HepG2 (cell line): ENCODE results near the gene SPA17. TPM values are rescaled to one million over a fixed set of nuclear protein-coding genes. Genes with fewer than 3 reads are reported as not detected.

Experiments used
- ATAC-seq: fragments of 200-7000 bp; cut with Tn5 transposase; 3 replicates; pipeline ENCODE4 v1.9.1; 2020; ENCODE audit warnings: mild to moderate bottlenecking, moderate library complexity
- BruUV-seq: library from RNA; stranded (reverse); fragments of 400-500 nt; replicated peaks from 2 replicates; lab custom pipeline; 2021; lab: Mats Ljungman, UMichigan
- CTCF ChIA-PET: fragments of 300-600 bp; formaldehyde crosslinking; extraction: SDS; loops from one replicate; lab custom pipeline; 2021; ENCODE audit warnings: low total read pairs, inconsistent platforms, low intra/inter-chr PET ratio; lab: Yijun Ruan, JAX
- POLR2A ChIA-PET: fragments of 350-600 bp; sonication (Branson Sonifier 250); formaldehyde crosslinking; loops from one replicate; lab custom pipeline; 2020; ENCODE audit warnings: antibody characterized with exemption, inconsistent platforms; lab: Yijun Ruan, JAX
- DNase-seq: peaks from one replicate; pipeline ENCODE4 v3.0.0-alpha.2; 2015; ENCODE audit warnings: low spot score
- FAIRE-seq: peaks from 3 replicates; lab custom pipeline; 2011; peaks lifted over from hg19 to GRCh38; lab: Jason Lieb, UNC
- H2AFZ ChIP-seq: one replicate; pipeline ENCODE4 v1.6.1; 2011; ENCODE audit warnings: low read length, inconsistent platforms
- H3K27ac ChIP-seq: fragments of 300-600 bp; 3 replicates; pipeline ENCODE4 v1.8.0; 2011; ENCODE audit warnings: mixed run types, mild to moderate bottlenecking, mixed read lengths, low read length, inconsistent platforms; ENCODE audit not compliant: insufficient read depth; ENCODE audit errors: extremely low read length
- H3K27me3 ChIP-seq, 2 experiments: fragments of 200-600 bp in 1 of 2; 2 replicates in 1 of 2; 3 replicates in 1 of 2; pipeline versions ENCODE4 v1.6.0 to v1.8.0; 2011; ENCODE audit warnings: low read length in 2 of 2, mild to moderate bottlenecking in 2 of 2, moderate library complexity in 2 of 2, inconsistent platforms in 1 of 2; ENCODE audit not compliant: insufficient read depth in 2 of 2, control insufficient read depth in 1 of 2
- H3K36me3 ChIP-seq, 2 experiments: fragments of 200-600 bp in 1 of 2; replicated peaks in 1 of 2; 2 replicates in 1 of 2; 3 replicates in 1 of 2; pipeline versions ENCODE4 v1.5.1 to v1.8.0; 2011; ENCODE audit warnings: low read length in 2 of 2, inconsistent platforms in 1 of 2; ENCODE audit not compliant: insufficient read depth in 2 of 2, control insufficient read depth in 1 of 2
- H3K4me1 ChIP-seq: 2 replicates; pipeline ENCODE4 v1.5.1; 2012; ENCODE audit warnings: low read length, inconsistent platforms; ENCODE audit not compliant: insufficient read depth
- H3K4me2 ChIP-seq: 2 replicates; pipeline ENCODE4 v1.6.0; 2011; ENCODE audit warnings: low read depth, low read length, inconsistent platforms
- H3K4me3 ChIP-seq, 3 experiments: fragments of 200-600 bp in 1 of 3; sonication (generic), shearing (Covaris generic) in 1 of 3; replicated peaks in 1 of 3; 2 replicates each; pipeline ENCODE4 v1.5.1; 2011 to 2016; ENCODE audit warnings: low read length in 3 of 3, inconsistent platforms in 2 of 3, low read depth in 2 of 3, mild to moderate bottlenecking in 2 of 3, control low read depth in 1 of 3, mixed read lengths in 1 of 3; ENCODE audit not compliant: insufficient read depth in 1 of 3
- H3K79me2 ChIP-seq: one replicate; pipeline ENCODE4 v1.6.1; 2011; ENCODE audit warnings: low read length, inconsistent platforms; ENCODE audit not compliant: insufficient read depth
- H3K9ac ChIP-seq: 2 replicates; pipeline ENCODE4 v1.6.0; 2011; ENCODE audit warnings: mild to moderate bottlenecking, low read depth, low read length, inconsistent platforms; ENCODE audit not compliant: insufficient read depth
- H3K9me3 ChIP-seq: 2 replicates; pipeline ENCODE4 v1.5.1; 2012; ENCODE audit warnings: mild to moderate bottlenecking, low read length
- H4K20me1 ChIP-seq: 2 replicates; pipeline ENCODE4 v1.6.0; 2011; ENCODE audit warnings: inconsistent platforms, mild to moderate bottlenecking, low read length, moderate library complexity; ENCODE audit not compliant: insufficient read depth
- ARID5B ChIP-seq: IDR thresholded peaks from 2 replicates; pipeline ENCODE4 v1.4.0; 2020; ENCODE audit warnings: mild to moderate bottlenecking, missing genetic modification reagents
- ATF7 ChIP-seq, 2 experiments: fragments of 450-650 bp in 1 of 2; sonication (generic) in 1 of 2; formaldehyde crosslinking in 1 of 2; IDR thresholded peaks; 2 replicates each; pipeline versions ENCODE4 v1.4.0 to v1.6.1; 2016 to 2020; ENCODE audit warnings: antibody characterized with exemption in 1 of 2, mild to moderate bottlenecking in 1 of 2, missing genetic modification reagents in 1 of 2
- CBFB ChIP-seq: sonication (generic); formaldehyde crosslinking; IDR thresholded peaks from 2 replicates; pipeline ENCODE4 v1.4.0; 2020; ENCODE audit warnings: missing genetic modification reagents
- GFI1 ChIP-seq: sonication (generic); formaldehyde crosslinking; IDR thresholded peaks from 2 replicates; pipeline ENCODE4 v1.5.0; 2020; ENCODE audit warnings: missing genetic modification reagents, mild to moderate bottlenecking, borderline replicate concordance
- MEIS1 ChIP-seq: sonication (generic); formaldehyde crosslinking; IDR thresholded peaks from 2 replicates; pipeline ENCODE4 v1.9.0; 2021; ENCODE audit warnings: mild to moderate bottlenecking, missing genetic modification reagents, moderate library complexity, borderline replicate concordance
- RNF219 ChIP-seq: sonication (generic); formaldehyde crosslinking; IDR thresholded peaks from 2 replicates; pipeline ENCODE4 v1.5.0; 2020; ENCODE audit warnings: mild to moderate bottlenecking, missing genetic modification reagents
- WIZ ChIP-seq: sonication (generic); formaldehyde crosslinking; IDR thresholded peaks from 2 replicates; pipeline ENCODE4 v1.5.1; 2020; ENCODE audit warnings: mild to moderate bottlenecking, missing genetic modification reagents
- ZNF362 ChIP-seq: sonication (generic); formaldehyde crosslinking; IDR thresholded peaks from 2 replicates; pipeline ENCODE4 v1.4.0; 2020; ENCODE audit warnings: missing genetic modification reagents, mild to moderate bottlenecking, borderline replicate concordance
- ZNF546 ChIP-seq: sonication (generic); formaldehyde crosslinking; conservative IDR thresholded peaks from 2 replicates; pipeline ENCODE4 v1.8.1; 2023; ENCODE audit warnings: mild to moderate bottlenecking, missing genetic modification reagents
- ZNF564 ChIP-seq: sonication (generic); formaldehyde crosslinking; IDR thresholded peaks from 2 replicates; pipeline ENCODE4 v1.8.1; 2023; ENCODE audit warnings: mild to moderate bottlenecking, missing genetic modification reagents
- ZNF737 ChIP-seq: sonication (generic); formaldehyde crosslinking; IDR thresholded peaks from 2 replicates; pipeline ENCODE4 v1.5.0; 2020; ENCODE audit warnings: missing genetic modification reagents, mild to moderate bottlenecking, borderline replicate concordance
- WGBS: methylation state at CpG from one replicate; pipeline ENCODE4 v1.1.6; 2017; ENCODE audit warnings: low lambda C conversion rate; 5-methylcytosine and 5-hydroxymethylcytosine counted together
- in situ Hi-C: cut with HindIII; loops from 2 replicates; pipeline ENCODE4 v1.10.0; 2017; ENCODE audit warnings: low pct_unique_long_range_greater_than_20kb; ENCODE audit not compliant: extremely low pct_ligation_motif_present
- intact Hi-C: fragments of 100-400 bp; cut with micrococcal nuclease; formaldehyde crosslinking; loops from one replicate; pipeline ENCODE4 v1.10.0; 2022; ENCODE audit not compliant: unreplicated experiment
- polyA plus RNA-seq, 8 experiments: library from polyadenylated mRNA; depleted of rRNA in 3 of 8; stranded (reverse) in 7 of 8; unstranded in 1 of 8; fragments of >200 nt; fragmentation: Illumina TruSeq in 4 of 8; extraction: Trizol in 4 of 8; gene quantifications; 2 replicates each; pipeline versions ENCODE4 v1.2.1 to v1.2.3, GENCODE V29; 2011 to 2016; ENCODE audit warnings: low read depth in 4 of 8, missing spikeins in 1 of 8, mixed read lengths in 1 of 8; ENCODE audit not compliant: insufficient read depth in 1 of 8
- total RNA-seq, 5 experiments: library from RNA; depleted of rRNA; stranded (reverse); fragments of >200 nt; fragmentation: Illumina TruSeq; extraction: Trizol; gene quantifications; 2 replicates each; pipeline ENCODE4 v1.2.3, GENCODE V29; 2016; ENCODE audit warnings: low read depth in 1 of 5
- TF ChIP-seq, protein P1 (sequence below): sonication (generic); formaldehyde crosslinking; conservative IDR thresholded peaks from 2 replicates; pipeline ENCODE4 v1.4.0; 2020; ENCODE audit warnings: missing genetic modification reagents

SPA17 gene
- total and polyA plus RNA-seq, 2 of the 13 experiments (the other 11 are each of a cell fraction or from before 2014, with no cell fraction given) = 4.4 to 8.4 TPM

DNA sequence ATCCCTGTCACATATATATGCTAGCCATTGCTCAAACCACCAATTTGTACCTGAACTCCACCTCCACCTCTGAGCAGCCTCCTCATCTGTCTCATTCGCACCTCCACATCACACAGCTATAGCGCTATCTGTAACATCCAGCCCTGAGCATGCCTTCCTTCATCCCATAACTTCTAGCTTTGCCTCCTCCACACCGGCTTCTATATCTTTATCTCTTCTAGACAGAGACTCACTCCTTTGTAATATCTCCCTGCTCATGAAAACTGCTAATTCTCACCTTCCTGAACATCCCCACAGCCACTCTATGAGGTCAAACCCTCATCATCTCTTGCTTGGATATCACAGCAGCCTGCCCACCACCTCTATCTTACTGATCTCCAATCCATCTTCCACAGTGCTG is 6.1 kb upstream of the SPA17 start:
- H3K27ac ChIP-seq = no peak overlapping the region
- no peaks in the 10 kb centered on the region for H3K27me3 ChIP-seq
- 89% methylated on average over 3 of the region's 3 CpGs for WGBS
- in situ Hi-C loops (no loop called here), intact Hi-C loops (no loop called here)
- no peak overlapping the region for H3K4me3 ChIP-seq
- H3K36me3 ChIP-seq = no peaks in the 10 kb centered on the region; a peak in 1 of 5 replicates
- CTCF ChIA-PET = interaction anchor here (5.7 kb wide), 1 partner anchor 170 kb away, joined by 45 read pairs; no protein-coding TSS in a partner anchor
- peaks cover 7% of the 10 kb centered on the region for H3K4me1 ChIP-seq
- no peak overlapping the region for H3K9ac ChIP-seq
- no peaks in the 10 kb centered on the region for H4K20me1 ChIP-seq
- H3K4me2 ChIP-seq = no peak overlapping the region
- no peak for FAIRE-seq
- POLR2A ChIA-PET = no interaction called here
- no peaks in the 10 kb centered on the region for H3K79me2 ChIP-seq
- H2AFZ ChIP-seq = no peak overlapping the region
- no peak for ATAC-seq
- TF ChIP-seq WIZ = no peak
- TF ChIP-seq ZNF737 (CRISPR knock-in tag) = no peak
- TF ChIP-seq, protein P1, sequence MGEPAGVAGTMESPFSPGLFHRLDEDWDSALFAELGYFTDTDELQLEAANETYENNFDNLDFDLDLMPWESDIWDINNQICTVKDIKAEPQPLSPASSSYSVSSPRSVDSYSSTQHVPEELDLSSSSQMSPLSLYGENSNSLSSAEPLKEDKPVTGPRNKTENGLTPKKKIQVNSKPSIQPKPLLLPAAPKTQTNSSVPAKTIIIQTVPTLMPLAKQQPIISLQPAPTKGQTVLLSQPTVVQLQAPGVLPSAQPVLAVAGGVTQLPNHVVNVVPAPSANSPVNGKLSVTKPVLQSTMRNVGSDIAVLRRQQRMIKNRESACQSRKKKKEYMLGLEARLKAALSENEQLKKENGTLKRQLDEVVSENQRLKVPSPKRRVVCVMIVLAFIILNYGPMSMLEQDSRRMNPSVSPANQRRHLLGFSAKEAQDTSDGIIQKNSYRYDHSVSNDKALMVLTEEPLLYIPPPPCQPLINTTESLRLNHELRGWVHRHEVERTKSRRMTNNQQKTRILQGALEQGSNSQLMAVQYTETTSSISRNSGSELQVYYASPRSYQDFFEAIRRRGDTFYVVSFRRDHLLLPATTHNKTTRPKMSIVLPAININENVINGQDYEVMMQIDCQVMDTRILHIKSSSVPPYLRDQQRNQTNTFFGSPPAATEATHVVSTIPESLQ (CRISPR knock-in tag) = no peak
- TF ChIP-seq ZNF546 = no peak
- TF ChIP-seq CBFB = no peak
- TF ChIP-seq ZNF564 (CRISPR knock-in tag) = no peak
- no peak for TF ChIP-seq GFI1
- no peak for TF ChIP-seq MEIS1 (CRISPR knock-in tag)
- no peak for TF ChIP-seq RNF219 (CRISPR knock-in tag)
- TF ChIP-seq ATF7 (IDR thresholded peaks at IDR 0.05) = no peak
- no peak for TF ChIP-seq ATF7 (CRISPR knock-in tag; IDR thresholded peaks at IDR 0.05)
- TF ChIP-seq ARID5B = no peak
- TF ChIP-seq ZNF362 = no peak
- no TSS peak for BruUV-seq
- no peak for DNase-seq
- no peaks in the 10 kb centered on the region for H3K9me3 ChIP-seq
